HG03159 (cell line): ENCODE data around the gene ADRB2.
"Not testable (repeated sequence)": the region's sequence is repeated elsewhere in the genome, so short reads cannot be mapped to it uniquely, and the experiment has no call there.

Experiments used
- ATAC-seq: cut with Tn5 transposase; IDR thresholded peaks from one replicate; pipeline ENCODE4 v1.9.1; 2021; ENCODE audit warnings: mild to moderate bottlenecking, moderate library complexity; ENCODE audit not compliant: unreplicated experiment

The ADRB2 gene

DNA sequence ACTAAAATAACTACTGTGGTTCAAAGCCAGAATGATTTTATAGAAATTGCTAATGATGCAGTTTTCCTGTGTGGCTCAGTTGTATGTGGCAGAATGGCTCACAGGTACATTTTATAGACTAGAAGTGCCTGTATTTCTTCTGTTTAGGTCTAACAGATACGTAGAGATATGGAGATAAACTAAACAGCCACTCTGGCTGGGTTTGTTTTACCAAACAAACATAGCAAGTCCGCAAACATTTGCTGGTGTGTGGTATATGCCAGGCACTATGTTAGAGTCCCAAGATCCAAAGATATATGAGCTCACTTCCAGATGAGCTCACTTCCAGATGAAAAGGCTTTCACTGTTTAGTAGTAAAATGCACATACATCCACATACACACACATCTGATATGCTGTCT, 24.4 kb downstream of the ADRB2 start:
- ATAC-seq: no peak

DNA sequence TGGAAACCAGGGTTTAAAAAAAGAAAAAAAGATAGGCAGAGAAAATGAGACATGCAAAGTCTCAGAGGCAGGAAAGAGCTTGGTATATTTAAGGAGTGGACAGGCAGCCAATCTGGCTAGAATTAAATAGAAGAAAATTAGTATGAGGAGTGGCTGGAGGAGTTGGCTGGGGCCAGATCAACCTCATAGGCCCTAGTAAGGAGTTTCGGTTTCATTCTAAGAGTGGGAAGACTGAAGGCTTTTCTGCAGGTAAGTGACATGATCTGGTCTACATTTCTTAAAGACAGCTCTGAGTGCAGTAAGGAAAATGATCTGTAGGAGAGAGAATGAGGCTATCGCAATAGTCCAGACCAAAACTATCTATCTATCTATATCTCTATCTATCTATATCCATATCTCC, 27.5 kb downstream of the ADRB2 start:
- ATAC-seq: peak; percentile 57

DNA sequence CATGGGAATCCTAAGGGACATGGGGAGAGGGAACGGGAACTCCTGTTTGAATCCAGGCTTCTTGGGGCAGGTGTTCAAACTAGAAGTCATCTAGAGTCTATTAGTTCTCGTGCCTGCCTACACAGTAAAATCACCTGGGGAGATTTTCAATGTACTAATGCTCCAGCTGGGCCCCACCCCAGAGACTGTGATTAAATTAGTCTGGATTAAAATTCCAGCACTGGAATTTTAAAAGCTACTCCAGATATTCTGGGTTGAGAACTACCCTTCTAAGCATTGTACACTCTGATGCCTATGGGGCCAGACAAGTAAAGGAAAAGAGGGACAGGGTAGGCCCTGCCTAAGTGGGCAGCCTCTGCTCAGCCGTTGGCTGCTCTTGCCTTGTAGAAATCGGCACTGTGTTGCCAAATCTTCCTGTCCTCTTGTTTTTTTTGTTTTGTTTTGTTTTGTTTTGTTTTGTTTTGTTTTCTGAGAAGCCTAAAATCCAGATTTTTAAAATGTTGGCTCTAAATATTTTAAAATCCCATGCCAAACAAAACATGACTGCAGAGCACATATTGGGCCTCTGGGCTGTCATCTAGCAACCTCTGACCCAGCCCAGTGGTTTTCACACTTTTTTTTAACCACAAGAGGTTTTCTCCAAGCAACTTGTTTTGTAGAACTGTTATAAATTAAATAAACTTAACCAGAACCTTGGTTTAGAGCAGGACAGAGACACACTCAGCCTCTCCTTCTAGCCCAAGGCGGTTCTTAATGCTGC, 29.0 kb downstream of the ADRB2 start:
- no peak for ATAC-seq

DNA sequence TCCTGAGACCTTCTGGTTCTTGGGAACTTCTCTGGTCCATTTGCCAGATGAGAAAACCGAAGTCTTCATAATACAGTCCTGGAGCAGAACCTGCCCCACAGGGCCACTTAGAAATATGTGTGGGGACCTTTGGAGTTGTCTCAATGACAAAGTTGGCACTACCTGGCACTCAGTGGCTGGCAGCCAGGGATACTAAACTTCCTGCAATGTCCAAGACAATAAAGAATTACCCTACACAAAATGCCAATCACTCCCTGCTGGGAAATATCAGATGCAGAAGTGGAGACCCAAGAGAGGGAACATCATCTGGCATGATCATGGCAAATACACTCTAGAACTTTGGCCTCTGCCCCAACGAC, 29.6 kb downstream of the ADRB2 start:
- ATAC-seq: no peak

DNA sequence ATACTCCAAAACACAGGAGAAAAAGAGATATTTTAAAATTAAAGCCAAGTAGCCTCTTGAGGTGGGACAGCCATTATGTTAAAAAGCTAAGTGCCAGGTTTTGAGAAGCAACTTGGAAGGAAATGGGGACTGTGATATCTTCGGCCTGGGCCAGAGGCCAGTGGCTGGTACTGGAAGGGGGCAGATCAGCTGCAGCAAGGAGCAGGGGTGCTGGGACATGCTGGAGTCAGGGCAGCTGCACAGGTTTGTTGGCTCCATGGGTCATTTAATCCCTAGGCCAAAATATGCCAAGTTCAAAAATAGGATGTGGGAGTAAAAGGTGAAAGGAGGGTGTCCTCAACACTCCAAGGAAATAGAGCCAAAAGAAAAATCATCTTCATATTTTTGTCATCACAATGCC, 30.0 kb downstream of the ADRB2 start:
- ATAC-seq: no peak

DNA sequence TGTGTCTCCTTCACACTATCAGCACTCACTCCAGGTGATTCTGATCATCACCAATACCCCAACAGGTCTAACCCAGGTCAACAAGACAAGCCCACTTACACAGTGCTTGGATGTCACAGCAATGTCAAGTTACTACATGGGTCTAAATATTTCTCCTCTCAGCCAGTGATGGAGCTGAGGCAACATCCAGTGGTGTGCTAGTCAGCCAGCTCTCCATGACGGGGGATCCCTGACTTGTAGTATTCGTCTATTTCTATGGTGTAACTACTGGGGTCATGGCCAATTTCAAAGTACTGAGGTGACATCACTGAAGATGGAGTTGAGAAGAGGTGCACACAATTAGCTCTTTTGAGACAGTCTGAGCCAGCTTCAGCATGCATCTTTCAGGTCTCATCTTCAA, 31.1 kb downstream of the ADRB2 start:
- ATAC-seq: no peak

DNA sequence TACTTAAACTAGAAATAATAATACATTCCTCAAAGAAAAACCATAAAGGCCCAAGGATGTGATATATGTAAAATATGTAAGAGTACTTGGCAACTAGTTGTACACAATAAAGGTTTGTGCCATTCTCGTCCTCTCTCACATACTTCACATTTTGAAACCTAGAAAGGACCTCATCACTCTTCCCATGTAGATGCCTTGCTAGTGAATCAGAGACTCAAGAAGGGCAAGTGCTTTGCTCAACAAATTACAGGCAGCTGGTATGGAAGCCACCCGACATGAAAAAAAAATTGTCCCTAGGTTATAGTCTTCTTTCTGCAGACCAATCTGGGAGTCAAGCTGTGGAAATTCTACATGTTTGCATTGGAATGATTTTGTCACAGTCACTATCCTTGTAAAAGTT, 31.7 kb downstream of the ADRB2 start:
- ATAC-seq: no peak

DNA sequence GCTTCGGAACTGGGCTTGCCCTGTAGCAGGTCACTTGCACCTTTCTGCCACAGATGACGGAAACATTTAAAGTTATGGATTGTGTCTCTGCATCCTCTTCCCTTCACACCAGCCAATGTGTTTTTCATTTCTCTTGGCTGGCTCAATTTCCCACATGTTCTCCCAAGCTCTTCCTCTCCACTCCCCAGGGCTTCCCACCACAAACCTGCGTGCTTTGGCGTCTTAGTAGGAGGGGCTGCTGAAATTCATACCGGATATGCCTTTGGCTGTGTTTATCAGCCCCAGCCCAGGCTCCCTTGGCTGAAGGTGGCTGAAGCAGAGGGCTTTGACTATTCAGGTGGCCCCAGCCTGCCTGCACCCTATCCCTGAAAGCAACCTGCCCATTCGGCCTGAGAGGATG, 32.1 kb downstream of the ADRB2 start:
- ATAC-seq: no peak

DNA sequence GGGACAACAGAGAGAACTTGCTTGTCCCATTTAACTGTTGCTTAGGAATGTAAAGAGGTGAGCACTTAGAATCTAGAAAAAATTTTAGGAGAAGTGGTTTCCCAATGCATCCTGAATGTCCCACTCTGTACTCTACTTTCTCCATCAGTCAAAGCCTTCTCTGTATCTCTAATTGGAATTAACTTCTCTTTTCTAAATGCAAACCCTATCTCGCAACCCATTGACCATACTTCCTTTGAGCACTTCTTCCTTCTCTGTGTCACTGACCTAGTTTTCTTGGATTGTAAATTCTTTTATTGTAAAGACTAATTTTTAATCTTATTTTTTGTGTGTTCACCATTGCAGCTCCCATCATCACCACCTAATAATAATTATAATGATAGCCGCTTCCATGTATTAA, 33.3 kb downstream of the ADRB2 start:
- no peak for ATAC-seq

DNA sequence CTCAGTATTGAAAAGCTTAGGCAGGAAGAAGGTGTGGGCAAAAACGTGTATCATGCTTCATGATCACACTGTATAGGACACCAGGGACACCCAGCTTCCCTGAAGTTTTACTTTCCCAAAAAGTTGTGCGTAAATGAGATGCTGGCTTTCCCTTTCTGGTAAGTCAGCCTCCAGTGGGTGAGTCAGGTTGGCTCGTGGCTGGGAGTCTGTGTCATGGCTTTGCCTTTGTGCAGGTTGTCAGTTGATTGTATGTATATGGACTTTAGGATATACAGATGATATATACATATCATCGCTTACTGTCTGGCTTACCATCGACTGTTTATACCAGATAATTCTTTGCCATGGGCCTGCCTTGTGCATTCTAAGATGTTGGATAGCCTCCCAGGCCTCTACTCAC, 34.2 kb downstream of the ADRB2 start:
- ATAC-seq: no peak

DNA sequence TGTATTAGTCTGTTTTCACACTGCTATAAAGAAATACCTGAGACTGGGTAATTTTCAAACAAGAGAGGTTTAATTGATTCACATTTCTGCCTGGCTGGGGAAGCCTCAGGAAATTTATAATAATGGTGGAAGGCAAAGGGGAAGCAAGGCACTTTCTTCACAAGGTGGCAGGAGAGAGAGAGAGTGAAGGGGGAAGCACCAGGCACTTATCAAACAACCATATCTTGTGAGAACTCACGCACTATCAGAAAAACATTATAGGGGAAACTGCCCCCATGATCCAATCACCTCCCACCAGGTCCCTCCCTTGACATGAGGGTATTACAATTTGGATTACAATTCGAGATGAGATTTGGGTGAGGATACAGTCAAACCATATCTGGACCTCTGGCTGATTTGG, 34.7 kb downstream of the ADRB2 start:
- ATAC-seq: no peak

DNA sequence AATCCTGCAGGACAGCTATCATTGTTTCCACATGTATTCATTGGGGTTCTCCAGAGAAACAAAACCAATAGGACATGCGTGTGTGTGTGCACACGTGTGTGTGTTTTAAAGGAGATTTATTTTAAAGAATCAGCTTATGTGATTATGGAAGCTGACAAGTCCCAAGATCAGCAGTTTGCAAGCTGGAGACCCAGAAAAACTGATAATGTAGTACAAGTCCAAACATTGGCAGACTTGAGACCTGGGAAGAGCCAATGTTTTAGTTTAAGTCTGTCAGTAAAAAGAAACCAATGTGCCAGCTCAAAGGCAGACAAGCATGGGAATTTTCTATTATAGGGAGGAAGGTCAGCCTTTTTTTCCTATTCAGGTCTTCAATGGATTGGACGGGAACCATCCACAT, 35.3 kb downstream of the ADRB2 start:
- no peak for ATAC-seq

DNA sequence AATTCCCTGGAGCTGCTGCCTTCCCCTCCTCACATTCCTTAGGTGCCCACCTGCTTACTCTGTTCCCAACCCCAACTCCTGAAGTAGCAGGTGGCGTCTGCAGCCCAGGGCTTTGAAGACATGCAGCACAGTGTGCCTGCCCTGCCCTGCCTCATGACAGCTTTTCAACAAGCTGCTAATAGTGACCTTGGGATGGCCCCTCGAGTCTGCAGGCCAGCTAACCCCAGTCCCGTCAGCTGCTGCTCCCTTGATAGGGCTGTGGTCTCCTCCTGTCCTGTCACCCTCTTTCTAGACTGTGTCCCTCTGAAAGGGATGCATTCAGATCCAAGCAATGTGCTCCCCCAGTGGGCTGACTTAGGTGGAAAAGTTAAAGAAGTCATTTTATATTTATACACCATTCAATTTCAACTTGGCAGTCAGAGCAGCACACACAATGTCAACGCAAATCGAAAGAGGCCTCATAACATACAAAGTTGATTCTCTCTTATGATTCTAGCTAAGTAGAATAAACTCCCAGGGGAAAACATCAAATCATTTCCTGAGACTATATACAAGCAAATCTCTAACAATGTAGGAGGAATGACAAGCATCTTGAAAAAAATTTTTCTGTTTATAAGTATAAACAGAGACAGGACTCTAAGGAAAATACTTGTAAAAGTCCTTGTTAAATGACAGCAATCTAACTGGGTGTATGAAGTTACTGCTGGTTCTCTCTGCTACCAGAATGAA, 37.9 kb downstream of the ADRB2 start:
- no peak for ATAC-seq

DNA sequence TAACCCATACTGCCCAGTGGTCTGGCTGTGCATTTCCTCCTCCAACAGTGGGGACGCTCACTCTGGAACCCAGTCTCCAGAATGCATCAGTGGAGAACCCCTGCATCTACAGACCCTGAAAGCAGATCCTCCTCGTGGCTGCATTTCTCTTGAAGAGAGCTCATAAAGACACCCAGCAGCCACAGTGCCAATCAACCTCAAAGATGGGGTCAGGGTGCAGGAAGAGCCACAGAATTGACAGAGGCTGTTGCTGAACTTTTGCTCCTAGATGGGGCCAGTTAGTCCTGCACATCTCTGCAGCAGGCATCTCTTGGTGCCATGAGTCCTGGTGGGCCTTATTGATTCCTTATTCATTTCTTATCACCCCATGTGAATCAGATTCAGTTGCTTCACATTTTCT, 39.6 kb downstream of the ADRB2 start:
- no peak for ATAC-seq

DNA sequence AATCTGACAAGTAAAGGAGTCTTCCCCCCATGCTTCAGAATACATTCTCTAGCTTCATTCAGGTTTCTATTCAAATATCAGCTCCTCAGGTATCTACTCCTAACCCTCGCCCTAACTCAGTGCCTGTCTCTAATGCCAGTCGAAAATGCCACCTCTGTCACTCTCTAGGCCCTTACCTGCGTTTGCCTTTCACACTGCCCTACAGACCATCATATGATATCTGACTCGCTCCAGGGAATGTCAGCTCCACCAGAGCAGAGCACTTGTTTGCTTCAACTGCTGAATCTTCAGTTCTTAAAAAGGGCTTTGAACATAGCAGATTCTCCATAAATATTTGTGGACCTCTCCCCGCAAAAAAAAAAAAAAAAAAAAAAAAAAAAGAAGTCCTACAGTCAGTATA, 46.7 kb downstream of the ADRB2 start:
- ATAC-seq: no peak

DNA sequence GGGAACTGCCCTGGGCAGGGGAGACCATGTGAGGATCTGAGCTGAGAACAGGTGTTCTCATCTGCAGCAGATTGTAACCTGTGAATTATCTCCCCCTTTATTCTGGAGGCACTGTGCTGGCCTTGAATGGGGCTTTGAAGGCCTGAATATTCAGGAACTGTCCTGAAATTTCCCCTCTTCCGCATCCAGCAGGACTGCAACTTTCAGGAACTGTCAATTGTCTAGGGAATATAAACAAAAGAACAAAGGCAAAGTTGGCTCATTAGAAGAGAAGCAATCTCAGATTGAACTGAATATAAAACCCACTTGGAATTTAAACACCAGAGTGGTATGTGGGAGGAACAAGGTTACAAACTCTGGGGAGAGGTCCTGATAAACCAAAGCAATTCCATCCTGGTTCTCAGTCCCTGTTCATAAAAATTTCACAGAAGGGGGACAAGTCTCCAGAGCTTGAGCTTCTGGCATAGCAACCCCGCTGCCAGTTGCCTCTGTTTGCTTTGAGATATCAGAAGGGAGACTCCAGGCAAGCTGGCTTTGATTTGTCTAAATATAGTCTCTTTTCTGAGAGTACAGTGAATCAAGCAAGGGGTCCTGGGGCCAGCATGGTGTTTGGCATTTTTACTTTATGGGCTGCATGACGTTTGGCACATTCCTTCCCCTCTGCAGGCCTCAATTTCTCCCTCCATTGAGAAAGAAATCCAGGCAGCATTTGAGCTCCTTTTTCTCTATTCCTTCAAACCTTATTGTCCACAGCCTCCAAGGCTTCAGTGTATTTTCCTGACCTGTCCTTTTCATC, 47.5 kb downstream of the ADRB2 start:
- no peak for ATAC-seq

DNA sequence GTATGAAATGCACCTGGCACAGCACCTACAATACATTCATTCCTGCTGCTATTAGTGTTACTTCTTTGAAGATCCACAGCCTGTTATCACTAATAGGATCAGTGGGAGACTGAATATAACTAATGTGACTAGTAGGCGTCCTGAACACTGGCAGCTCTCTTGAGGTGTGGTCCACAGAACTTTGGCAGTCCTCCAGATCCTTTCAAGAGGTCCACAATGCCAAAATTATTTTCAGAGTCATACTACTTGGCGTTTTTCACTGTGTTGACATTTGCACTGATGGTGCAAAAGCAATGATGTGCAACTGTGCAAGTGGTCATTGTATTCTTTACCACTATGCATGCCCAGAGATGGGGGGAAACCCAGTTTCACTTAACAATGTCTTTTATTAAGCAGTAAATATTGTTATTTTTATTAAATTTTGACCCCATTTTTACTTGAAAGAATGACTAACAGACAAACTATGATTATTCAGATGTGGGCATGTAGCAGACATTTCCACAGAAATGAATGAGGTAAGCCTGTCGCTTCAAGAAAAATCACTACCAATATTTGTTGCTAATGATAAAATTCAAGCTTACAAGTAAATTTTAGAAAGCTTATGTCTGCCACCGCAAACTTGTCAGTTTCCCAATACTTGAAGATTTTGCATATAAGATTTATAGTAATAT, 48.9 kb downstream of the ADRB2 start:
- no peak for ATAC-seq

DNA sequence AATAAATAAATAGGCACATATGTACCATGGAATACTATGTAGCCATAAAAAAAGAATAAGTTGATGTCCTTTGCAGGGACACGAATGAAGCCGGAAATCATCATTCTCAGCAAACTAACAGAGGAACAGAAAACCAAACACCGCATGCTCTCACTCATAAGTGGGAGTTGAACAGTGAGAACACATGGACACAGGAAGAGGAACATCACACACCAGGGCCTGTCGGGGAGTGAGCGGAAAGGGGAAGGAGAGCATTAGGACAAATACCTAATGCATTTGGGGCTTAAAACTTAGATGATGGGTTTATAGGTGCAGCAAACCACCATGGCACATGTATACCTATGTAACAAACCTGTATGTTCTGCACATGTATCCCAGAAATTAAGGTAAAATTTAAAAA, 51.0 kb downstream of the ADRB2 start:
- ATAC-seq: not testable (repeated sequence)
